Loucy (cell line): ENCODE measurements around the gene PIEZO1.

Experiments
- H2AFZ ChIP-seq: fragments of 200-600 bp; sonication (generic); 2 replicates; pipeline ENCODE4 v1.6.0; 2016; ENCODE audit warnings: antibody characterized with exemption, mild to moderate bottlenecking, low read length, moderate library complexity
- H3F3A ChIP-seq: fragments of 200-600 bp; 2 replicates; pipeline ENCODE4 v1.6.0; 2016; ENCODE audit warnings: antibody characterized with exemption, low read depth, mild to moderate bottlenecking
- H3K27me3 ChIP-seq: fragments of 200-600 bp; sonication (generic); 2 replicates; pipeline ENCODE4 v1.6.1; 2014; ENCODE audit warnings: low read length, mild to moderate bottlenecking; ENCODE audit not compliant: insufficient read depth, poor library complexity, severe bottlenecking
- H3K36me3 ChIP-seq: fragments of 200-600 bp; sonication (generic); 2 replicates; pipeline ENCODE4 v1.6.1; 2016; ENCODE audit warnings: low read length; ENCODE audit not compliant: insufficient read depth
- H3K4me1 ChIP-seq: fragments of 200-600 bp; sonication (generic); 2 replicates; pipeline ENCODE4 v1.5.1; 2014; ENCODE audit warnings: low read length, mild to moderate bottlenecking; ENCODE audit not compliant: insufficient read depth, poor library complexity, severe bottlenecking
- H3K4me2 ChIP-seq: fragments of 200-600 bp; sonication (generic); 2 replicates; pipeline ENCODE4 v1.6.0; 2014; ENCODE audit warnings: antibody characterized with exemption, low read length, low read depth, mild to moderate bottlenecking; ENCODE audit not compliant: poor library complexity, severe bottlenecking
- H3K4me3 ChIP-seq: fragments of 200-600 bp; sonication (generic); 2 replicates; pipeline ENCODE4 v1.5.1; 2014; ENCODE audit warnings: low read length, mild to moderate bottlenecking, mixed read lengths; ENCODE audit not compliant: poor library complexity, severe bottlenecking
- H3K79me2 ChIP-seq: fragments of 200-600 bp; sonication (generic); 2 replicates; pipeline ENCODE4 v1.6.1; 2014; ENCODE audit warnings: low read length; ENCODE audit not compliant: insufficient read depth
- H3K9ac ChIP-seq: fragments of 200-600 bp; sonication (generic); 2 replicates; pipeline ENCODE4 v1.6.0; 2014; ENCODE audit warnings: mild to moderate bottlenecking, low read depth, low read length, moderate library complexity; ENCODE audit not compliant: poor library complexity, severe bottlenecking
- H3K9me2 ChIP-seq: fragments of 200-600 bp; sonication (generic); replicated peaks from 2 replicates; pipeline ENCODE4 v1.6.1; 2016; ENCODE audit warnings: low read depth, low read length, mixed read lengths
- H3K9me3 ChIP-seq: fragments of 200-600 bp; sonication (generic); 2 replicates; pipeline ENCODE4 v1.6.1; 2014; ENCODE audit warnings: mild to moderate bottlenecking, antibody characterized with exemption, low read length, low read depth; ENCODE audit not compliant: insufficient read depth
- H4K20me1 ChIP-seq: fragments of 200-600 bp; sonication (generic); 2 replicates; pipeline ENCODE4 v1.6.0; 2014; ENCODE audit warnings: antibody characterized with exemption, low read length, mild to moderate bottlenecking; ENCODE audit not compliant: insufficient read depth, poor library complexity, severe bottlenecking
- EZH2phosphoT487 ChIP-seq: fragments of 200-600 bp; IDR thresholded peaks from 2 replicates; pipeline ENCODE4 v1.6.1; 2018; ENCODE audit warnings: antibody characterized with exemption, mild to moderate bottlenecking, moderate library complexity, borderline replicate concordance
- TF ChIP-seq, protein P1 (sequence below): fragments of 200-600 bp; sonication (generic); conservative IDR thresholded peaks from 2 replicates; pipeline ENCODE4 v1.5.1; 2014; ENCODE audit warnings: mild to moderate bottlenecking, antibody characterized with exemption, low read length

The PIEZO1 gene

DNA sequence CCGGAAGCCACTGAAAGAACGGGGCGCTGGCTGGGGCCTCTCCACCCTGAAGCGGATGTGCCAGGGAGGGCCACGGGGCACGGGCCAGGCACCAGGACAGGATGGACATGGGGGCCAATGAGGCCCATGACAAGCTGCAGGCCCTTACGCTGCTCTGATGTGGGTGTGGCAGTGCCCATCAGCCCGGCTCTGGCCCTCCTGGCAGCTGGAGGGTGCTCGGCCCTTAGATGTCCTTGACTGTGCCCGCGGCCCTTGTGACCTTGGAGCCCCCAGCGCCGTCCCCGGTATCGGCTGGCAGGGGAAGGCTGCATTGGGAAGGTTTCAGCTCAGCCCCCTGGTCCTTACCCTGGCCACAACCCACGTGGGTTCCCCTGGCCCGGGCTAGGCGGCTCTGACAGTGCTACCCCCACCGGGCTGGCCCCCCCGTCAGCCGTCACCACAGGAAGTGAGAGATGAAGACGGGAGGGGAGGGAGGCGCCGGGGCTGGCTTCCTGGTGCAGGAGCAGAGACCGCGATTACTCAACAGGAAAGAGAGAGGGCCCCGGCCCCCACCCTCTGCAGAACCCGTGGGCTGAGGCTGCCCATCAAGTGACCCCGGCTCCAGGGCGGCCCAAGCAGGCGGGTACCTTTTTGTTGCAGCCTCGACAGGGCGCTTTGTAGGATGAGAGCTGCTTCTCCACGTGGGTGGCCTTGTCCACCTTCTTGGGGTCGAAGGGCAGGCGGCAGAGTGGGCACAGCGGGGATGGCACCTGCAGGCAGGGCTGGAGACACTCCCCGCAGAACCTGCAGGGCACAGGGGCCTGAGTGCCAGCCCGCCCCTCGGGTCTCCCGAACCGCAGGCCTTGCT, 84.2 kb downstream of the PIEZO1 start:
- Histone ChIP-seq H3K4me1 (peaks cover 34% of the 10 kb centered on the region), H3K9ac (peak overlapping the region; percentile 92), H3K9me3 (no peaks in the 10 kb centered on the region), H2AFZ (no peak overlapping the region), H3K4me2 (peak overlapping the region; percentile 97), H3K4me3 (peak overlapping the region; percentile 76), H3F3A (no peaks in the 10 kb centered on the region), H4K20me1 (peaks cover 4% of the 10 kb centered on the region), H3K9me2 (no peaks in the 10 kb centered on the region), H3K36me3 (no peaks in the 10 kb centered on the region), H3K79me2 (peaks cover 46% of the 10 kb centered on the region), H3K27me3 (no peaks in the 10 kb centered on the region)
- TF ChIP-seq, protein P1, sequence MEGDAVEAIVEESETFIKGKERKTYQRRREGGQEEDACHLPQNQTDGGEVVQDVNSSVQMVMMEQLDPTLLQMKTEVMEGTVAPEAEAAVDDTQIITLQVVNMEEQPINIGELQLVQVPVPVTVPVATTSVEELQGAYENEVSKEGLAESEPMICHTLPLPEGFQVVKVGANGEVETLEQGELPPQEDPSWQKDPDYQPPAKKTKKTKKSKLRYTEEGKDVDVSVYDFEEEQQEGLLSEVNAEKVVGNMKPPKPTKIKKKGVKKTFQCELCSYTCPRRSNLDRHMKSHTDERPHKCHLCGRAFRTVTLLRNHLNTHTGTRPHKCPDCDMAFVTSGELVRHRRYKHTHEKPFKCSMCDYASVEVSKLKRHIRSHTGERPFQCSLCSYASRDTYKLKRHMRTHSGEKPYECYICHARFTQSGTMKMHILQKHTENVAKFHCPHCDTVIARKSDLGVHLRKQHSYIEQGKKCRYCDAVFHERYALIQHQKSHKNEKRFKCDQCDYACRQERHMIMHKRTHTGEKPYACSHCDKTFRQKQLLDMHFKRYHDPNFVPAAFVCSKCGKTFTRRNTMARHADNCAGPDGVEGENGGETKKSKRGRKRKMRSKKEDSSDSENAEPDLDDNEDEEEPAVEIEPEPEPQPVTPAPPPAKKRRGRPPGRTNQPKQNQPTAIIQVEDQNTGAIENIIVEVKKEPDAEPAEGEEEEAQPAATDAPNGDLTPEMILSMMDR, result no peak
- no peak for TF ChIP-seq EZH2phosphoT487

GRCh38 chr16:88700322-88700635, 84.7 kb downstream of the PIEZO1 start:
- Histone ChIP-seq H3K4me3 (peak overlapping the region; percentile 76), H3K4me2 (peak overlapping the region; percentile 97), H3K36me3 (no peaks in the 10 kb centered on the region), H3K9ac (peak overlapping the region; percentile 52), H4K20me1 (peaks cover 4% of the 10 kb centered on the region), H3K9me2 (no peaks in the 10 kb centered on the region), H3K79me2 (peaks cover 41% of the 10 kb centered on the region), H3F3A (no peaks in the 10 kb centered on the region), H3K27me3 (no peaks in the 10 kb centered on the region), H3K9me3 (no peaks in the 10 kb centered on the region), H2AFZ (no peak overlapping the region), H3K4me1 (peaks cover 34% of the 10 kb centered on the region)
- TF ChIP-seq, protein P1, result no peak
- TF ChIP-seq EZH2phosphoT487, result no peak

DNA sequence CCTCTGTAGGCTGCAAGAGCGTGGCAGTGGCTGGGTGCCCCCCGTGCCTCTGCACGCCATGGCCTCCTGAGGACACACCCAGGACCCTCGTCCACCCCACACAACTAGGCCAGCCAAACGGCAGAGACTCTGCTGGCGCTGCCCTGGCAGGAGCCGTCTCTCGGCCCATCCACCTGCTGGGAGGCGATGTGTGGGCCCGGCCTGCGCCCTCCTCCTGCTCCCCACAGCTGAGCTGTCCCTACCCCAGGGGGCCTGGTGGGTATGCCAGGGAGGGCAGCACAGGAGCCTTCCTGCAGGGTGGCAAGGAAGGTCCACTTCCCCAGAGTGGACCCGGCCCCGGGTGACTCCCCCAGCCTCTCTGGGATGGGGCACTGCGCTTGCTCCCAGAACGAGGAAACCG, 85.8 kb downstream of the PIEZO1 start:
- TF ChIP-seq EZH2phosphoT487, result no peak
- TF ChIP-seq, protein P1, result no peak
- peaks cover 31% of the 10 kb centered on the region for H3K79me2 ChIP-seq
- no peak overlapping the region for H3K4me3 ChIP-seq

More for the DNA sequence above, 85.8 kb downstream of the PIEZO1 start:
- Histone ChIP-seq H3K9me2 (no peaks in the 10 kb centered on the region), H3K4me1 (peaks cover 30% of the 10 kb centered on the region), H2AFZ (no peak overlapping the region), H3K4me2 (no peak overlapping the region), H3K9ac (no peak overlapping the region), H4K20me1 (peaks cover 4% of the 10 kb centered on the region), H3K36me3 (no peaks in the 10 kb centered on the region), H3K27me3 (no peaks in the 10 kb centered on the region), H3K9me3 (no peaks in the 10 kb centered on the region), H3F3A (no peaks in the 10 kb centered on the region)
